Lower leg skin (tissue), 4 donors: ENCODE measurements around the gene HOXD13. TPM values are rescaled to one million over a fixed set of nuclear protein-coding genes. Genes with fewer than 3 reads are reported as not detected.

Experiments
- DNase-seq, 2 donors: peaks; one replicate each; pipeline ENCODE4 v3.0.0-alpha.2; 2019; ENCODE audit warnings: low spot score in 2 of 2
- H3K4me3 ChIP-seq: fragments of 200-600 bp; sonication (generic); 2 replicates; pipeline ENCODE4 v1.5.1; 2017; ENCODE audit warnings: mild to moderate bottlenecking, low read depth; ENCODE audit not compliant: poor library complexity, severe bottlenecking
- CTCF ChIP-seq, 3 donors: fragments of 450-650 bp; IDR thresholded peaks; one replicate each; pipeline ENCODE4 v1.5.1; 2016; ENCODE audit warnings: antibody characterized with exemption in 3 of 3, mild to moderate bottlenecking in 3 of 3, moderate library complexity in 2 of 3
- POLR2A ChIP-seq, 2 donors: fragments of 450-650 bp; IDR thresholded peaks; one replicate each; pipeline ENCODE4 v1.6.1; 2016 to 2017; ENCODE audit warnings: antibody characterized with exemption in 2 of 2, mild to moderate bottlenecking in 1 of 2, moderate library complexity in 1 of 2
- WGBS, 2 donors: methylation state at CpG; one replicate each; pipeline ENCODE4 v1.1.5; 2018; 5-methylcytosine and 5-hydroxymethylcytosine counted together
- intact Hi-C: fragments of 100-400 bp; cut with DNase I; formaldehyde crosslinking; loops from one replicate; pipeline ENCODE4 v1.15.0; 2023; ENCODE audit warnings: low total_unique reads
- total RNA-seq, 4 donors: library from RNA; depleted of rRNA; stranded (reverse); fragments of >200 nt; gene quantifications; one replicate each; pipeline ENCODE4 v1.1.0, GENCODE V29; 2016

Gene HOXD13
- total RNA-seq, 4 donors from 2014 or later: 0.10 TPM; not detected in 3

- TF ChIP-seq POLR2A (IDR thresholded peaks at IDR 0.05) (no peak), CTCF (IDR thresholded peaks at IDR 0.05) (no peak)
- peak in 1 of 2 donors; percentile 82 for DNase-seq
- intact Hi-C loops: no loop called here
- WGBS, 2 donors: 6 to 11% methylated on average over 51 to 54 of the region's 66 CpGs
- no peak overlapping the region for H3K4me3 ChIP-seq
Observed at GRCh38 chr2:176082824-176083751, 9.4 kb upstream of the HOXD13 start.

- peak in 1 of 2 donors; percentile 60 for DNase-seq
- 15 to 17% methylated on average over 27 of the region's 27 CpGs for WGBS, 2 donors
- H3K4me3 ChIP-seq: no peak within 1 kb of the TSS
- TF ChIP-seq CTCF (IDR thresholded peaks at IDR 0.05) (no peak), POLR2A (IDR thresholded peaks at IDR 0.05) (no peak)
- intact Hi-C loops: no loop called here
Observed at GRCh38 chr2:176083796-176084261, 8.7 kb upstream of the HOXD13 start, which contains the start of gene EVX2. TSS of gene EVX2 (minus strand) at chr2:176083962. CDS start at chr2:176083776, 186 bp downstream.

- H3K4me3 ChIP-seq: no peak overlapping the region
- peak in 1 of 2 donors; percentile 65 for DNase-seq
- 4 to 6% methylated on average over 26 of the region's 26 CpGs for WGBS, 2 donors
- TF ChIP-seq CTCF (IDR thresholded peaks at IDR 0.05): no peak
- TF ChIP-seq POLR2A (IDR thresholded peaks at IDR 0.05): no peak
- intact Hi-C loops: loop anchor here (5.0 kb wide), 1 partner anchor 397 kb away; no protein-coding TSS in a partner anchor
Observed at GRCh38 chr2:176084611-176085119, 7.9 kb upstream of the HOXD13 start.

- intact Hi-C loops: loop anchor here (5.0 kb wide), 1 partner anchor 398 kb away; no protein-coding TSS in a partner anchor
- no peak for TF ChIP-seq CTCF (IDR thresholded peaks at IDR 0.05)
- no peak for TF ChIP-seq POLR2A (IDR thresholded peaks at IDR 0.05)
- 5 to 7% methylated on average over 40 of the region's 40 CpGs for WGBS, 2 donors
- peak in 1 of 2 donors; percentile 82 for DNase-seq
- H3K4me3 ChIP-seq: no peak overlapping the region
Observed at GRCh38 chr2:176085120-176085788, 7.3 kb upstream of the HOXD13 start.

DNA sequence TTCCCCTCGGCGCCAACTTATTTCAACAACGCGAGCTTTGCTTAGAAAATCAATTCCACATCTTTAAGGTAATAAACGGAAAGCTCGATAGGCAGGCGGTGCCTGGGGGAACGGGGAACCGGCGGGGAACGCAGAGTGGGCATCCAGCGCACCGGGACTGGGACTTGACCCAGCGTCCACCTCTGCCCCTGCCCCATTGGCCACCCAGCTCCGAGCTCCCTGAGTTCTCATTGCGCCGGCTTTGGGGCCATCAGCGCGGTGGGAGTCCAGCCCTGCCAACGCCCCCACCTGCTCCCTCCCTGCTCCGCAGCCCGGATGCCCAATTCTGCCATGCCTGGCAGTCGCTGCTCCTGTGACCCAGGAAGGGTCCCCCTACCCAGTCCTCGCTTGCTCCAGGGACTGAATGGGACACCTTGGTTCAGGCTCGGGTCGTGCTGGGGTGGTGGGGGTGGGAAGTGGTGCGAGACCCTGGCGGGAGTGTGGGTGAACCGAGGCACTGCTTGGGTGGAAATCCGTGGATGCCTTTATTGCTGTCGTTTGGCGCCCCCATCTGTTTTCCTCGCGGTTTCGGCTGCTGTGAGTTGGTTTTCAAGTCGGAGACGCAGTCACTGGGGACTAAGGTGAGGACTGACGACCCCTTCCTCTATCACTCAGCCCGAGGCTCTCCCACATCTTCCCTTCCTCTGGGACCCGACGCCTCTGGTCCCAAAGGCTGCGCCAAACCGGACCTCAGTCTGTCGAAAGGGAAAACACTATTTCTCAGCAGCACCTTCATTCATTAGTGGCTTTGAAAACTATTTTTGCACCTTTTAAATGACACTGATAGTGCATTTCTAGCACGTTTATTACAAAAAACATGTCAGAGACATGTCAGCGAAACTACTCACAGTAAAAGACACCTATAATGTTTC, 6.4 kb upstream of the HOXD13 start:
- no peak overlapping the region for H3K4me3 ChIP-seq
- intact Hi-C loops: loop anchor here (5.0 kb wide), 1 partner anchor 399 kb away; no protein-coding TSS in a partner anchor
- peak in 1 of 2 donors; percentile 84 for DNase-seq
- 5 to 6% methylated on average over 45 to 46 of the region's 46 CpGs for WGBS, 2 donors
- no peak for TF ChIP-seq POLR2A (IDR thresholded peaks at IDR 0.05)
- TF ChIP-seq CTCF (IDR thresholded peaks at IDR 0.05): no peak
